Tibial nerve (tissue), 4 donors: ENCODE results near the gene ACTL7B. TPM values are rescaled to one million over a fixed set of nuclear protein-coding genes. Genes with fewer than 3 reads are reported as not detected.

Experiments used
- DNase-seq, 2 donors: peaks; one replicate each; pipeline ENCODE4 v3.0.0-alpha.2; 2019; ENCODE audit warnings: low spot score in 2 of 2
- H3K27ac ChIP-seq, 4 donors: fragments of 200-600 bp; sonication (generic) in 3 of 4; one replicate each; pipeline ENCODE4 v1.5.1; 2017 to 2019; ENCODE audit warnings: mild to moderate bottlenecking in 1 of 4
- H3K27me3 ChIP-seq, 2 donors: fragments of 200-600 bp; sonication (generic) in 1 of 2; one replicate each; pipeline versions ENCODE4 v1.5.1 to v1.6.0; 2017 to 2019
- H3K36me3 ChIP-seq, 3 donors: fragments of 200-600 bp; sonication (generic); one replicate each; pipeline ENCODE4 v1.5.1; 2018 to 2019
- H3K4me1 ChIP-seq, 4 donors: fragments of 200-600 bp; sonication (generic) in 3 of 4; one replicate each; pipeline ENCODE4 v1.5.1; 2017 to 2019
- H3K4me3 ChIP-seq, 4 donors: fragments of 200-600 bp; sonication (generic) in 3 of 4; one replicate each; pipeline ENCODE4 v1.5.1; 2017 to 2019; ENCODE audit warnings: mild to moderate bottlenecking in 1 of 4, moderate library complexity in 1 of 4
- H3K9me3 ChIP-seq, 4 donors: fragments of 200-600 bp; sonication (generic) in 3 of 4; one replicate each; pipeline ENCODE4 v1.5.1; 2017 to 2019
- EP300 ChIP-seq, 2 donors: sonication (generic); formaldehyde crosslinking; IDR thresholded peaks; one replicate each; pipeline ENCODE4 v1.6.1; 2017; ENCODE audit warnings: antibody characterized with exemption in 2 of 2, mild to moderate bottlenecking in 1 of 2
- POLR2A ChIP-seq, 2 donors: fragments of 450-650 bp; IDR thresholded peaks; one replicate each; pipeline ENCODE4 v1.6.1; 2017; ENCODE audit warnings: antibody characterized with exemption in 2 of 2, mild to moderate bottlenecking in 2 of 2, moderate library complexity in 2 of 2
- WGBS, 2 donors: methylation state at CpG; one replicate each; pipeline ENCODE4 v1.1.5; 2018; 5-methylcytosine and 5-hydroxymethylcytosine counted together
- total RNA-seq, 4 donors: library from RNA; depleted of rRNA; stranded (reverse); fragments of >200 nt; gene quantifications; one replicate each; pipeline ENCODE4 v1.1.0, GENCODE V29; 2016
- TF ChIP-seq, protein P1 (sequence below), 5 experiments: fragments of 200-600 bp in 3 of 5; fragments of 450-650 bp in 2 of 5; sonication (generic) in 3 of 5; IDR thresholded peaks; one replicate each; pipeline ENCODE4 v1.5.1; 2016 to 2019; ENCODE audit warnings: antibody characterized with exemption in 5 of 5, mild to moderate bottlenecking in 3 of 5, moderate library complexity in 2 of 5

ACTL7B gene
- total RNA-seq, 4 donors from 2014 or later: not detected

DNA sequence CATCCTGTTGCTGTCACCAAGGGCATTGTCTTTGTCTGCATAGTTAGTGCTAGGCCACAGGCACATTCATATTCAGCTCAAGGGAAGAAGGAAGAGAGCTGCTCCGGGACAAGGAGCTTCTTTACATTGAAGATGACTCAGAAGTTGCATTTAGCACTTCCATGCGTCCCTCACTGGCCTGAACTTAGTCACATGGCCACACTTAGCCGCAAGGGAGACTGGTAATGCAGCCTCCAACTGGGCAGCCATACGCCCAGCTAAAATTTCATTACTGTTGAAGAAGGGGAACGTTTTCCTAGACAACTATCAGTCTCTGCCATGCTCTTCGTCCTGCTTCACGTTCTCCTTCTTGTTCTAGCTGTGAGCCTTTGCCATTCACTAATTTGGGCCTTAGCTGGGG, 20.0 kb downstream of the ACTL7B start:
- H3K9me3 ChIP-seq: no peaks in the 10 kb centered on the region
- WGBS, 2 donors: 74 to 78% methylated on average over 7 of the region's 7 CpGs
- no peak overlapping the region for H3K4me3 ChIP-seq
- no peak for TF ChIP-seq EP300 (IDR thresholded peaks at IDR 0.05)
- TF ChIP-seq POLR2A (IDR thresholded peaks at IDR 0.05): no peak
- TF ChIP-seq, protein P1, sequence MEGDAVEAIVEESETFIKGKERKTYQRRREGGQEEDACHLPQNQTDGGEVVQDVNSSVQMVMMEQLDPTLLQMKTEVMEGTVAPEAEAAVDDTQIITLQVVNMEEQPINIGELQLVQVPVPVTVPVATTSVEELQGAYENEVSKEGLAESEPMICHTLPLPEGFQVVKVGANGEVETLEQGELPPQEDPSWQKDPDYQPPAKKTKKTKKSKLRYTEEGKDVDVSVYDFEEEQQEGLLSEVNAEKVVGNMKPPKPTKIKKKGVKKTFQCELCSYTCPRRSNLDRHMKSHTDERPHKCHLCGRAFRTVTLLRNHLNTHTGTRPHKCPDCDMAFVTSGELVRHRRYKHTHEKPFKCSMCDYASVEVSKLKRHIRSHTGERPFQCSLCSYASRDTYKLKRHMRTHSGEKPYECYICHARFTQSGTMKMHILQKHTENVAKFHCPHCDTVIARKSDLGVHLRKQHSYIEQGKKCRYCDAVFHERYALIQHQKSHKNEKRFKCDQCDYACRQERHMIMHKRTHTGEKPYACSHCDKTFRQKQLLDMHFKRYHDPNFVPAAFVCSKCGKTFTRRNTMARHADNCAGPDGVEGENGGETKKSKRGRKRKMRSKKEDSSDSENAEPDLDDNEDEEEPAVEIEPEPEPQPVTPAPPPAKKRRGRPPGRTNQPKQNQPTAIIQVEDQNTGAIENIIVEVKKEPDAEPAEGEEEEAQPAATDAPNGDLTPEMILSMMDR (IDR thresholded peaks at IDR 0.05): no peak
- no peak for DNase-seq
- no peak overlapping the region for H3K27ac ChIP-seq
- no peaks in the 10 kb centered on the region for H3K27me3 ChIP-seq
- no peaks in the 10 kb centered on the region for H3K36me3 ChIP-seq
- no peaks in the 10 kb centered on the region for H3K4me1 ChIP-seq

DNA sequence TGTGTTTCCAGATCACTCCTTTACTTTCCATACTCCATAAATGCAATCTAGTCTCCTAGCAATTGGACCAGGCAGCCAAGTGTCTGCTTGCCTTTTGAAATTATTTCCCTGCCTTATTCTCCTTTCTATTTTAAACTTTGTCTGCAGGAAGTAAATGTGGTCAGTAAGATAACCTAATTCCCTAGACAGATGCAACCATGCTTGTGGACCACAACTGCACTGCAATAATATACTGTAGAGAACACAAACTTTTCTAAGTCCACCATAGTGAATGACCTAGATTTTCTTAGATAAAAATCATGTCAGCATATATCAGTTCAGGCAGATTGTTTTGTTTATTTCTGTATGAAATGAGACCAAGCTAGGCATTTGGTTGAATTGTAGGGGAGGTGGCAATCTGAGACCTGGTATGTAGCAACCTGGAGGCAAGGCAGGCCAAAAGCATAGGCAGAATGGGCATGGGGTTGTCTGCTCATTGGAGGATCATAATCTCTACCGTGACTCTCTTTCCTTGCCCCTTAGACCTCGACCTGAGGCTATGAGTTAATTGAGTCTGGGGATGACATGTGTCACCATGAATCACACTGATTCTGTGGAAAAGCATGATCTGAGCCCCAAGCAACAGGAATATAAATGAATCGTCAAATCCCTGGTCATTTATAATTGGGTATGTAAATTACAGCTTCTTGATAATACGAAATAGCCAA, 20.7 kb downstream of the ACTL7B start:
- Histone ChIP-seq H3K4me3 (no peak overlapping the region), H3K9me3 (no peaks in the 10 kb centered on the region), H3K4me1 (no peaks in the 10 kb centered on the region), H3K36me3 (no peaks in the 10 kb centered on the region), H3K27me3 (no peaks in the 10 kb centered on the region), H3K27ac (no peak overlapping the region)
- WGBS, 2 donors: 61 to 69% methylated on average over 4 of the region's 4 CpGs
- DNase-seq: no peak
- no peak for TF ChIP-seq POLR2A (IDR thresholded peaks at IDR 0.05)
- TF ChIP-seq EP300 (IDR thresholded peaks at IDR 0.05): no peak
- TF ChIP-seq, protein P1 (IDR thresholded peaks at IDR 0.05): no peak

DNA sequence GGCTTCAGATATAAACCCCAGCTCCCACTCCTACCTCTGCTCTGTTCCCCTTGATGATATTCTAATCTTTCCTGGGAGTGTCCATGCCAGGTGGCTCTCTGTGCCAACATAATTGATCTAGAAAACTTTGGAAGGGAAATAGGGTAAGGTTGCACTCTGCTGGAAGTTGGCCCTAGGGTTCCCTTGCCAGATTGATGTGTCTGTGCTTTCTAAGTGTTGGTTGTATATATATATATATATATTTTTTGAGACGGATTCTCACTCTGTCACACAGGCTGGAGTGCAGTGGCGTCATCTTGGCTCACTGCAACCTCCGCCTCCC, 23.6 kb downstream of the ACTL7B start:
- WGBS, 2 donors: 96 to 98% methylated on average over 3 of the region's 3 CpGs
- no peak for DNase-seq
- no peak overlapping the region for H3K27ac ChIP-seq
- H3K36me3 ChIP-seq: no peaks in the 10 kb centered on the region
- H3K27me3 ChIP-seq: no peaks in the 10 kb centered on the region
- no peak overlapping the region for H3K4me3 ChIP-seq
- H3K4me1 ChIP-seq: no peaks in the 10 kb centered on the region
- H3K9me3 ChIP-seq: no peaks in the 10 kb centered on the region
- TF ChIP-seq, protein P1 (IDR thresholded peaks at IDR 0.05): no peak
- TF ChIP-seq POLR2A (IDR thresholded peaks at IDR 0.05) (no peak), EP300 (IDR thresholded peaks at IDR 0.05) (no peak)

DNA sequence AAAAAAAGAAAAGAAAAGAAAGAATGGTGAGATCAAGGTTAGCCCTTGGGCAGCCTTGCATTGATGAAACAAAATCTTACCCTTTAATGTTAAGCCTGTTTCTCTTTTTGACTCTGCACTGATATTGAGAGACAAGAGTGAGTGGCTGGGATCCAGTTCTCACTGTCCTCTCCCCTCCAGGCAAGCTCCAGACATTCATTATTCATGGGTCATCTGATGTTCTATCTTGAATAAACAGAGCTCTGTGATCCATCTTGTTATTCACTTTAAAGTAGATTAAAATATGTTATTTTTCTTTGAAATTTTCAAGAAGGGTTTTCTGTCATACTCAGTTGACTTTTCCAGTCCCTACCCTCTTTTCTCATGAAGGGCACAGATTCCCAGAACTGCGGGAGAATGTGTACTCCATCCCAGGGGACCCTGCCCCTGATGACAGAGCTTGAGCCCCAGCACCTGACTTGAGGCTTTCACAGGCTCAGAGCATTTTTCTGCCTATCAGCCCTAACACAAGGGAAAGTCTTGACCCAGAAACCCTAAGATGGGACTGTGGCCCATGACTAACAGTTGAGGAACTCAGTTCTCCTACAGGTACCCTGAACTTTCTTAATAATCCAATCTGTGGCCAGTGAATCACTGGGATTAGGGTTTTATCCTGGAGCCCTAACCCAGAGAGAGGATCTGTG, 24.1 kb downstream of the ACTL7B start:
- Histone ChIP-seq H3K36me3 (no peaks in the 10 kb centered on the region), H3K9me3 (no peaks in the 10 kb centered on the region)
- WGBS, 2 donors: 87 to 97% methylated on average over 1 of the region's 1 CpG

DNA sequence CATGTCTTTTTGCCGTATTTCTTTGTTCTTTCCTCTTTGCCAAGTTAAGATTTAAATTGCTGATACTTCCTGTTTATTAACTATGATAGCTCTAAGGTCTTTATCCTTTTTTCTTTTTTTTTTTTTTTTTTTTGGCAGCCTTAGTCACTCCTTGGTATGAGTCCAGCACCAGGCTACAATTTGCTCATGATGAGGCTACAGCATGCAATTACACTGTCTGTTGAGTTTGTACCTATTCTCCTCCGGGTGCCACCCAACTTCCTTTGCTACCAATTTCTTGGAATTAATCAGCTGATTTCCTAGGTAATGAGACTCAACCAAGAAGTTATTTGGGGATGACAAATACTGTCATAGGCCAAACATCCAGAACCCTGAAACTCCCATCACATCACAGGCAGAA, 25.5 kb downstream of the ACTL7B start:
- 71 to 74% methylated on average over 2 of the region's 2 CpGs for WGBS, 2 donors
- no peaks in the 10 kb centered on the region for H3K4me1 ChIP-seq
- DNase-seq: no peak
- no peak overlapping the region for H3K27ac ChIP-seq
- H3K9me3 ChIP-seq: no peaks in the 10 kb centered on the region
- H3K4me3 ChIP-seq: no peak overlapping the region
- TF ChIP-seq, protein P1 (IDR thresholded peaks at IDR 0.05): no peak
- TF ChIP-seq POLR2A (IDR thresholded peaks at IDR 0.05) (no peak), EP300 (IDR thresholded peaks at IDR 0.05) (no peak)
- no peaks in the 10 kb centered on the region for H3K36me3 ChIP-seq
- no peaks in the 10 kb centered on the region for H3K27me3 ChIP-seq

More for the DNA sequence above, 24.1 kb downstream of the ACTL7B start:
- H3K27me3 ChIP-seq: no peaks in the 10 kb centered on the region
- no peak overlapping the region for H3K27ac ChIP-seq
- H3K4me3 ChIP-seq: no peak overlapping the region
- TF ChIP-seq, protein P1 (IDR thresholded peaks at IDR 0.05): no peak
- TF ChIP-seq EP300 (IDR thresholded peaks at IDR 0.05) (no peak), POLR2A (IDR thresholded peaks at IDR 0.05) (no peak)
- DNase-seq: no peak
- no peaks in the 10 kb centered on the region for H3K4me1 ChIP-seq
